ENCODE data around the gene GDF11. TPM values are rescaled to one million over a fixed set of nuclear protein-coding genes. Genes with fewer than 3 reads are reported as not detected.

The GDF11 gene
- polyA plus RNA-seq, 1 of the 3 experiments (the other 2 are of a cell fraction) = 9.4 TPM

DNA sequence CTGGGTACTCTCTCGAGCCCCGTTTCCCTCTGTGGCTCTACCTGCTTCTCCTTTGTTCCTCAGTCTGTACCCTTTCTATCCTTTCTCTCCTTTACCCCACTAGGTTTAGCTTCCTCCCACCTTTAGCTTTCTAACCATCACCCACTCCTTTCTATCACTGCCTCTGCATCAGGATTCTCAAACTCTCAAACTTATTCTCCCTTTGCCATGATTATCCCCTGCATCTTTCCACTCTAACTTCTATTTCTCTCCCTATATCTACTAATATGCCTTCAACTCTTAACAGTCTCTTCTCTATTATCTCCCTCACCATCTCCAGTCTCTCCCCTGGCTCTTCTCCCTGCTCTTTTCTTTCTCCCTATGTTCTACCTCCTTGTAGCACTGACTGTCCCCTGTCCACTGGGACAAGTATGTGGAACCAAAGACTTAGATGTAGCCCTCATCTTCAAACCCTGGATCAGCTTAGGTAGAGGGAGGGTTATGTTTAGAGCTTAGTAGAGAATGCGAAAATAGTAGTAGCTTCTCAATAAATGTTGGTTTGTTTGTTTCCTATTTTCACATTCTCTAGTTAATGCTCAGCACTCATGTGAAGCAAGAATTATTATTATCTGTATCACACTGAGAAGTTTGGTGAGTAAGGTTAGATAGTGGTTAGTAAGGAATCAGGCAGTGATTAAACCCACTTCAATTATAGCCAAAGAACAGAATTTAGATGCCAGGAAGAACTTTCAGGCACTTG, 3.4 kb downstream of the GDF11 start:
- Histone ChIP-seq H3K9ac (no peak overlapping the region), H3K36me3 (replicated peaks in 1 of 2; ENCODE audit: control insufficient read depth in 1 of 2, insufficient read depth in 2 of 2, low read length in 1 of 2) (peaks cover 3 to 18% of the 10 kb centered on the region in 2 experiments), H3K9me3 (no peaks in the 10 kb centered on the region), H3K27ac (ENCODE audit: low read depth in 2 of 2, low read length in 1 of 2) (peak overlapping the region; percentile 14 to 76), H2AFZ (ENCODE audit: low read depth) (no peak overlapping the region), H3K4me1 (ENCODE audit: control insufficient read depth in 1 of 2, insufficient read depth in 2 of 2, low read depth in 1 of 2, low read length in 1 of 2) (peaks cover 5 to 33% of the 10 kb centered on the region in 2 experiments; a peak in 3 of 4 replicates), H4K20me1 (ENCODE audit: insufficient read depth) (no peaks in the 10 kb centered on the region), H3K4me3 (ENCODE audit: low read depth in 2 of 2, low read length in 1 of 2) (no peak overlapping the region), H3K4me2 (peak overlapping the region; percentile 0; the same call in 1 of the 2 replicates), H3K79me2 (ENCODE audit: insufficient read depth) (no peaks in the 10 kb centered on the region), H3K9me2 (no peaks in the 10 kb centered on the region), H3K27me3 (ENCODE audit: insufficient read depth) (no peaks in the 10 kb centered on the region), H3F3A (replicated peaks; ENCODE audit: insufficient read depth) (peaks cover 13% of the 10 kb centered on the region)
- ChIA-PET CTCF (interaction anchor here (1.1 to 14.4 kb wide), 5 partner anchors 8 to 249 kb away, joined by 3 to 358 read pairs (median 5); no protein-coding TSS in a partner anchor), POLR2A (interaction anchor here (0.6 to 0.7 kb wide), 2 partner anchors 83 to 102 kb away, joined by 3 read pairs; partner anchors contain the start of gene DNAJC14)
- no peak for DNase-seq
- TF ChIP-seq GABPA (IDR thresholded peaks at IDR 0.05; ENCODE audit: low read depth) (no peak), MEF2A (IDR thresholded peaks at IDR 0.05; ENCODE audit: borderline replicate concordance, low read depth) (no peak), NRF1 (IDR thresholded peaks at IDR 0.05; ENCODE audit: low read depth, low read length) (no peak), TCF12 (IDR thresholded peaks at IDR 0.05) (no peak), JUND (IDR thresholded peaks at IDR 0.05) (no peak)
- 59% methylated on average over 3 of the region's 3 CpGs for whole genome bisulfite sequencing (ENCODE audit: low lambda C conversion rate)

DNA sequence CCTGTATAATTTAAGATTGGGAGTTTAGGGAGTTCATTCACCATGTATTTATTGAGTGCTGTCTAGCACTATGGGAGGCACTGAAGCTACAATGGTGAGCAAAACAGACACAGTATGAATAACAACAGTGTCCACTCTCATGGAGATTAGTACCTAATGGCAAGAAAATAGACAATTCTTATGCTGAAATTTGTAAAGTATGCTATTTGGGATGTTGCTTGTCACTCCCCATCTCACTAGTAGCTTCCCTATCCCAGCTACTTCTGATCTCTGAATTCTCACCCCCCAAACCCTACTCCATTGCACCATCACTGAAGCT, 4.0 kb downstream of the GDF11 start:
- CTCF ChIA-PET = interaction anchor here (0.7 to 14.4 kb wide), 8 partner anchors 9 to 249 kb away, joined by 3 to 358 read pairs (median 3); no protein-coding TSS in a partner anchor

More for the DNA sequence above, 4.0 kb downstream of the GDF11 start:
- no peaks in the 10 kb centered on the region for H4K20me1 ChIP-seq (ENCODE audit: insufficient read depth)
- H3K27ac ChIP-seq (ENCODE audit: low read depth in 2 of 2, low read length in 1 of 2) = no peak overlapping the region; a peak in 1 of 4 replicates
- no peaks in the 10 kb centered on the region for H3K9me3 ChIP-seq
- no peak overlapping the region for H3K4me3 ChIP-seq (ENCODE audit: low read depth in 2 of 2, low read length in 1 of 2)
- H3K4me1 ChIP-seq (ENCODE audit: control insufficient read depth in 1 of 2, insufficient read depth in 2 of 2, low read depth in 1 of 2, low read length in 1 of 2) = peaks cover 5 to 30% of the 10 kb centered on the region in 2 experiments; a peak in 3 of 4 replicates
- H3F3A ChIP-seq (replicated peaks; ENCODE audit: insufficient read depth) = peaks cover 13% of the 10 kb centered on the region
- 0 out of 2 replicates have a peak overlapping the region, but pooled peaks have one; percentile 0 for H3K4me2 ChIP-seq
- no peaks in the 10 kb centered on the region for H3K79me2 ChIP-seq (ENCODE audit: insufficient read depth)
- H3K9me2 ChIP-seq = no peaks in the 10 kb centered on the region
- no peak for DNase-seq
- H3K36me3 ChIP-seq (replicated peaks in 1 of 2; ENCODE audit: control insufficient read depth in 1 of 2, insufficient read depth in 2 of 2, low read length in 1 of 2) = peaks cover 8 to 23% of the 10 kb centered on the region in 2 experiments
- no peak overlapping the region for H3K9ac ChIP-seq
- no peak overlapping the region for H2AFZ ChIP-seq (ENCODE audit: low read depth)
- POLR2A ChIA-PET = no interaction called here
- no peak for TF ChIP-seq RAD21 (IDR thresholded peaks at IDR 0.05; ENCODE audit: low read length)
- TF ChIP-seq GABPA (IDR thresholded peaks at IDR 0.05; ENCODE audit: low read depth) = no peak
- no peak for TF ChIP-seq SIN3A (IDR thresholded peaks at IDR 0.05; ENCODE audit: borderline replicate concordance, low read depth, low read length)
- no peak for TF ChIP-seq TEAD4 (IDR thresholded peaks at IDR 0.05; ENCODE audit: borderline replicate concordance, insufficient read depth)
- no peak for TF ChIP-seq RCOR1 (IDR thresholded peaks at IDR 0.05; ENCODE audit: low read length)
- no peak for TF ChIP-seq FOSL2 (IDR thresholded peaks at IDR 0.05; ENCODE audit: borderline replicate concordance, low read depth)
- TF ChIP-seq GATA2 (CRISPR knock-in tag; IDR thresholded peaks at IDR 0.05) = no peak
- no peak for TF ChIP-seq FOXJ3 (CRISPR knock-in tag; IDR thresholded peaks at IDR 0.05)
- no peak for TF ChIP-seq NFIC (IDR thresholded peaks at IDR 0.05; ENCODE audit: borderline replicate concordance)
- TF ChIP-seq ELF1 (IDR thresholded peaks at IDR 0.05) = no peak
- no peak for TF ChIP-seq YY1 (IDR thresholded peaks at IDR 0.05; ENCODE audit: low read depth)
- TF ChIP-seq, protein P1, sequence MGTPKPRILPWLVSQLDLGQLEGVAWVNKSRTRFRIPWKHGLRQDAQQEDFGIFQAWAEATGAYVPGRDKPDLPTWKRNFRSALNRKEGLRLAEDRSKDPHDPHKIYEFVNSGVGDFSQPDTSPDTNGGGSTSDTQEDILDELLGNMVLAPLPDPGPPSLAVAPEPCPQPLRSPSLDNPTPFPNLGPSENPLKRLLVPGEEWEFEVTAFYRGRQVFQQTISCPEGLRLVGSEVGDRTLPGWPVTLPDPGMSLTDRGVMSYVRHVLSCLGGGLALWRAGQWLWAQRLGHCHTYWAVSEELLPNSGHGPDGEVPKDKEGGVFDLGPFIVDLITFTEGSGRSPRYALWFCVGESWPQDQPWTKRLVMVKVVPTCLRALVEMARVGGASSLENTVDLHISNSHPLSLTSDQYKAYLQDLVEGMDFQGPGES (IDR thresholded peaks at IDR 0.05; ENCODE audit: low read depth, low read length) = no peak
- TF ChIP-seq JUND (IDR thresholded peaks at IDR 0.05) = no peak
- TF ChIP-seq EZH2phosphoT487 (IDR thresholded peaks at IDR 0.05; ENCODE audit: borderline replicate concordance, low read depth) = no peak
- TF ChIP-seq RFX5 (IDR thresholded peaks at IDR 0.05; ENCODE audit: low read length) = no peak
- no peak for TF ChIP-seq SMC3 (IDR thresholded peaks at IDR 0.05; ENCODE audit: low read depth, low read length)
- TF ChIP-seq EP300 (IDR thresholded peaks at IDR 0.05; ENCODE audit: borderline replicate concordance in 1 of 2, low read depth in 1 of 2, low read length in 1 of 2) = no peak
- TF ChIP-seq CHD2 (IDR thresholded peaks at IDR 0.05; ENCODE audit: low read length, partially characterized antibody) = no peak
- TF ChIP-seq NRF1 (IDR thresholded peaks at IDR 0.05; ENCODE audit: low read depth, low read length) = no peak
- H3K27me3 ChIP-seq (ENCODE audit: insufficient read depth) = no peaks in the 10 kb centered on the region

All from SK-N-SH (cell line).